Suppressor macrophage (primary cell): Measurements from ENCODE around the gene NPDC1.

ENCODE experiments used
- DNase-seq, 4 experiments: peaks; one replicate each; pipeline ENCODE4 v3.0.0-alpha.2; 2020 to 2022

Gene NPDC1

DNA sequence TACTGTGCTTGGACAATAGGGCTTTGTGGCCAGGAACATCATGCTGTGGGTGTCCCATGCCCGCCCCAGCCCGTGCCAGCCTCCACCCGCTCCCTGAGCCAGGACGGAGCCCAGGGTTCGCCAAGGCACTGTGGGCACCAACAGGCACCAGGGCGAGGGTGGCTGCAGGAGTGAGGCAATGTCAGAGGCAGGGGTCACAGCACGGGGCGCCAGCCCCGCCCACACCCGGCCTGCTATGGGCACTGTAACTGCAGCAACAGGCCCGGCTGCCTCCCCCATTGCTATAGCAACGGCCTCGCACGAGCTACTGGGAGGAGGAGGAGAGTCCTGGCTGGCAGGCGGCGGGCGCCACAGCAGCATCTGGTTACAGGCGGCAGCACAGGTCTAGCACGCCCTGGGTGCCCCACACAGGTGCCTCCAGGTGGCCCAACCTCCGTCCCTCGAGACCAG, 20.4 kb downstream of the NPDC1 start:
- DNase-seq = no peak

GRCh38 chr9:137023583-137023991, 22.4 kb downstream of the NPDC1 start:
- no peak for DNase-seq

DNA sequence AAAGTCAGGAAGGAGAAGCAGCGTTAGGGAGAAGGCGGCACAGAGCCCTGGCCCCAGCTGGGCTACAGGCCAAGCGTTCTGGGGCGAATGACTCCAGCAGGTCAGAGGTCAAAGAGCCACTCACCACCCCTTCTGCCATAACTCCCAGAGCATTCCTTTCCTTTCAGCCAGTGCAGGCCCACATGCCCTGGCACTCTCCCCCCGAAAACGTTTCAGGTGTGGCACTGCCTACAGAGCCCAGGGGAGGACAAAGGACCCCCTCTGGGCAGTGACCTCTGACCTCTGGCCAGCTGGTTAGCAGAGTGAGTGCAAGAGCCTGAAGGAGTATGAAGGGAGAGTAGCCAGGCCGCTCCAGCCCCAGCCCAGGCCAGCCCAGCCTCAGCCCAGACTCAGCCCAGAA, 22.8 kb downstream of the NPDC1 start:
- no peak for DNase-seq

DNA sequence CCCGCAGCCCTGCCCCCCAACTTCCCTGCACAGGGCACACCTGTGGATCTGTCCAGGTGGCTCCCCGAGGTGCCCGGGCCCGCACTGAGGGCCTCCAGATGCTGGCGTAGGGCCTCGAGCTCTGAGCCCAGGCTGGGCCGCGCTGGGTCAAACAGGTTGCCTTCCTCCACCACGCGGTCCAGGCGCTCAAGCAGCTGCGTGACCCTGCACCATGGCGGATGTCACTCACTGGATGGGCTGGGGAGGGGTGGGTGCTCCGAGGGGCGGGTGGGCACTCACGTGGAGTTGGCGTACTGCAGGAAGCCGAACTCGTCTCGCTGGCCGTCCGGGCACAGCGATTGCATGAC, 23.3 kb downstream of the NPDC1 start:
- no peak for DNase-seq

- peak; percentile 64 to 79 (median 72) for DNase-seq
Measured at GRCh38 chr9:137021979-137022661, 23.9 kb downstream of the NPDC1 start.

DNA sequence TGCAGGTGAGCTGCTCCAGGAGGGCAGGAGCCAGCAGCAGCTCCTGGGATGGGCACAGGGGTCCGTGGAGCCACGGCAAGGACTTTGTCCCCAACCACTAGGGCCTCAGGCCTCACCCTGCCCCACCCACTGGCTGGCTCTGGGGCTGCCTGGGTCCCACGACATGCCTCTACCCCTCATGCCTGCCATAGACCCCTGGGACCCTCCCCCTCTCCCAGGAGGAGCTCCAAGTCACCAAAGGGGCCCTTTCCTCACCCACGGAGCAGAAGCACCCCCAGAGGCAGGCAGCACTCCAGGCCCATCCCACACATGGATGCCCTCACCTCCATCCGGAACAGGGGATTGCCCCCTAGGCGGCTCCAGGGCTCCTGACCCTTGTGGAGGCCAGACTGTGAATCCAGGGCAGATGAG, 24.4 kb downstream of the NPDC1 start:
- no peak for DNase-seq

DNA sequence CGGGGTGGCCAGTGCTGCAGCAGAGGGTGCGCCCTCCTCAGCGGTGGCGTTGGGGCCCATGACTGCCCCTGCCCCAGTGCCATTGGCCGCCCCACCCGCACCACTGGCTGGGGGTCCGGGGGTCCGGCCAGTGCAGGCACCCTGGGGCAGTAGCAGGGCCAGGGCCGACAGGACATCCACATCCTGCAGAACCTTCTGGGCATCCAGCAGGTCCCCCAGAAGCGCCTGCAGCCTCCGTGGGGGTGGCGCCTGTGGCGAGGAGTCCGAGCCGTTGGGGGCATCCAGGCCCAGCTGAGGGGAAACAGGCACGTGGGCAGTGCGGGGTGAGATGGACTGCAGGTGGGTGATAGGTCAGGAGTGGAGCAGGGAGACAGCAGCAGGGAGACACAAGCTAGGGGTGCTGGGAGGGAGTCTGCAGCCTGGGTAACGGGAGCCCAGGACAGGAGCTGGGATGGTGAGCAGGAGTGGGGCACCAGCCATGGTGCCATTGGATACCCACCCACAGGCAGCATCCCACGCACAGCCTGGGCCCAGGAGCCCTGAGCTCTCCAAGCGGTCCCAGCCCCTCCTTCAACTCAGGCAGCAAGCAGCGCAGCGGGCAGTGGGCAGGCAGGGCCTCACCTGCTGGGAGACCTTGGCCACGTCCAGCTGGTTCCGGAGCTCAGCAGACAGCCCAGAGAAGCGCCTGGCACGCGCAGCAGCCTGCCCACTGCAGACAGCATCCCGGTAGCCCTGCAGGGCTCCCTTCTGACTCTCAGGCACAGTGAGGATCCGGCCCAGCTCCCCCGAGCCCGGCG, 25.0 kb downstream of the NPDC1 start:
- DNase-seq = no peak

DNA sequence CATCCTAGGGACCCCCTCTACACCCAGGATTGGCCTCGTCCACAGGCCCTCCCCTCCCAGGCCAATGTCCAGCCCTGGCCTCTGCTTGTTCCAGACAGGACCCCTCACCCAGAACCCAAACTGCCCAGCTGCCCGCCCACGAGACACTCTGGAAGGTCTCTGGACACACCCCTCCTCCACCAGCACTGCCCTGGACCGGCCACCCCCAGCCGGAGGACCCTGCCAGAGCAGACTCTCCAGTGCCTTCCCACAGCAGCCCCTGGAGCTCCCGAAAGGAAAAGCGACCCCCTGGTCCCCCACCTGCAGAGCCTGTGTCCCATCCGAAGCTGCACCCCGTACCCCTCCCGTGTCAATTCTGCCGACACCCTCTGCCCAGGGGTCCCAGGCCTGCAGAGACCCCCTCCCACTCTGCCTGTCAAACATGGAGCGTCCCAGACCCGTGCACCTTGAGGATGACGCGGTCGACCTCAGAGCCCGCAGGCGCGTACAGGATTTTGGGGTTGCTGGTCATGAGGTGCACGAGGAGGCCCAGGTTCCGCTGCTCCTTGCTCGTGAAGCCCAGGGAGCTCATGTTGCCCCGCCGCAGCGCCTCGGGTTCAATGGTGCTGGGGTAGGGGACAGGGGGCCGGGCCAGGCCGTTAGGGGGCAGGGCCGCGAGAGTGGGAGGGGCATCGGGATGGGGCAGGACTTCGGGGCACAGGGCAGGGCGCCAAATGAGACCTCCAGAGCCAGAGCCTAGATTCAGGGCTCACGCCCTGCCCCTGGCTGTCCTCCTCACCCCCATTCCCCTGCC, 25.9 kb downstream of the NPDC1 start:
- DNase-seq = no peak

GRCh38 chr9:137018761-137019559, 27.0 kb downstream of the NPDC1 start:
- no peak for DNase-seq

DNA sequence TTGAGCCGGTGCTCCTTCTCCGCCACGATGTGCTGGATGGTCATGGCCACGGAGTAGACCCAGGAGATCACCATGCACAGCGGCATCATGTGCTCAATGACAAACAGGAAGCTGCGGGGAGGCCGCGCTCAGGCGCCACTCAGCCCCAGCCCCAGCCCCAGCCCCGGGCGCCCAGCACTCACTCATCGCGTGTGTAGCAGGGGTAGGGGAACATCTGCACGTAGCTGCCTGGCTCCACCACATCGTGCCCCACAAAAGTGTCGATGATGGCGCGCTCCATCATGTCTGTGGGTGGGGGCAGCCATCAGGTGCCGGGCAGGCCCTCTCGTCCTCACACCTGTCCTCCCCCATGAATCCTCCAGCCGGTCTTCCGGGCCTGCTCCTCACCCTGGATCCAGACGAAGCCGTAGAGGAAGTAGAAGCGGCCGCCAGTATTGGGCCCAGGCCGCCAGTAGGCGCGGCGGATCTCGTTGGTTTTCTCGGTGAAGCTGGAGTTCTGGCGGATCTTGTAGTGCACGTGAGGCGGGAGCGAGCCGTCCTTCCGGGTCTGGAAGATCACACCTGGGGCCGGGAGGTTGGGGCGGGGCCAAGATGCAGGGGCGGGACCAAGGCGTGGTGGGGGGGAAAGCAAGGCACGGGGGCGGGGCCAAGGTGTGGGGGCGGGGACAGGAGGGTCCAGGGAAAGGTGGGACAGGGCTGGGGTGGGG, 28.0 kb downstream of the NPDC1 start:
- DNase-seq = no peak

DNA sequence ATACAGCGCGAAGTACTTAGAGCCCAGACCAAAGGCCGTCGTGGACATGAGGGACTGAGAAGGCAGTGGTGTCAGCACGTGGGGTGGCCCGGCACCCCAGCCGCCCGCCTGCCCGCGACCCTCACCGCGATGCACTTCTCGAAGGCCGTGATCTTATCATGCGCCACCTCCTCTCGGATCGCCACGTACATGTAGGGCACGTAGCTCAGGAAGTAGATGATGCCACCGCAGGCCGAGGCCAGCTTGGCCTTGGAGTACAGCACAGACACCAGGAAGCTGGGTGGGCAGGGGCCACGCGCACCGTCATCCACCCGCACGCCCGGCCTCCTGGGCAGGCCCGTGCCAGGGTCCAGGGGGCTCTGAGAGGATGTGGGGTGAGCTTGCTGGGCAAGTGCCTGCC, 28.9 kb downstream of the NPDC1 start:
- no peak for DNase-seq

DNA sequence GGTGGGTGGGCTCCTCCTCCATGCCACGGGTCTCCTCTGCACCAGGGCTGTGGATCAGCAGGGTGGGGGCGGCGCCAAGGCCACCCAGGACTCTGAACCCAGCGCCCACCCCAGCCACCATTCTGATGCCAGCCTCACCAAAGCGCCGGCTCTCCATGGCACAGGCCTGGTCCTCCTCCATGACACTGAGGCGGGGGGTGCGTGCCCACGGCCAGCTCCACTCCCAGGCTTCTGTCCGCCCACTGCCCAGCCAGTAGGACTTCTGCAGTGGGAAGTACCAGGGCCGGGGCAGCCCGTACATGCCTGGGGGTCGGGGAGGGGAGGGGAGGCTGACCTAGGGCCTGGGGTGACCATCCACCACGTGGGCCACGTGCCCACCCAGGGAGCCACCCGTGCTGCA, 29.5 kb downstream of the NPDC1 start:
- DNase-seq = no peak

DNA sequence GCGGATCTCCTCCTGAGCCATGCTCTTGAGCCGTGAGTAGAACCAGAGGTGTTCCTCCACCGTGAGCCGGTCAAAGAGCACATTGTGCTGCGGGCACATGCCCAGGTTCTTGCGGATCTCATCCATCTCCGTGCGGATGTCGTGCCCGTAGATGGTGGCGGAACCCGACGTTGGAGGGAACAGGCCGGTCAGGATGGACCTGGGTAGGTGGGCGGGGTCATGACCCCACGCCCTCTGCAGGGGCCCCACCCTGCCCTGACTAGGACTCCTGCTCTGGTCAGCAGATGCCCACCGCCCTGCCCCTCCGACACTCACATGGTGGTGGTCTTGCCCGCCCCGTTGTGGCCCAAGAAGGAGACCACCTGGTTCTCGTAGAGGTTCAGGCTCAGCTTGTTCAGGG, 30.0 kb downstream of the NPDC1 start:
- no peak for DNase-seq

DNA sequence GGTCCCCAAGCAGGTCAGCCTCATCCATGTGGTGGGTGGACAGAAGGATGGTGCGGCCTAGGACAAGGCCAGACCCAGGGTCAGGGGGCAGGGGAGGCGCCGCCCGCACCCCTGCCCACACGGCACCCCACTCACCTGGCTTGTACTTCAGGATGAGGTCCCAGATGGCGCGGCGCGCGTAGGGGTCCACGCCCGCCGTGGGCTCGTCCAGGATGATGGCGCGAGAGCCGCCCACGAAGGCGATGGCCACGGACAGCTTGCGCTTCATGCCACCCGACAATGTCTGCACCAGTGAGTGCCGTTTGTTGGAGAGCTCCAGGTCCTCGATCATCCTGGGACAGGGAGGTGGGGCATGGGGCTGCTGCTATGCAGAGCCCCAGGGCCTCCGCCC, 30.4 kb downstream of the NPDC1 start:
- DNase-seq = no peak

- no peak for DNase-seq
Measured at GRCh38 chr9:137014776-137015539, 31.0 kb downstream of the NPDC1 start.

DNA sequence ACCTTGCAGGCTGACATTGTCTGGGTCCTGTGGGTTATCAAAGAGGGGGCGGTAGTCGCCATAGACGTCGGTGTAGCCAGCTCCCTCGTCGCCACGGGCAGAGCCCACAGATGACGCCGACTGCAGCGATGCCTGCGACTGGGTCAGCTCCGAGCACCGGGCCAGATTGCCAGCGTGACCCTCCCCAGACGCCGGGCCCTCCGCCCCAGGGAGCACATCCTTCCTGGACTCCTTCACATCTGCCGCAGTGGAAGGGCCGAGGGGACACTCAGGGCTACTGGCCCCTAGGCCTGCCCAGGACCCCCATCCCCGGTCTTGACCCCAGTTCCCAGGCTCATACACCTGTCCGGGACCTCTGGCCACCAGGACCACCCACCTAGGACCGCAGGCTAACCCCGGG, 31.8 kb downstream of the NPDC1 start:
- no peak for DNase-seq

DNA sequence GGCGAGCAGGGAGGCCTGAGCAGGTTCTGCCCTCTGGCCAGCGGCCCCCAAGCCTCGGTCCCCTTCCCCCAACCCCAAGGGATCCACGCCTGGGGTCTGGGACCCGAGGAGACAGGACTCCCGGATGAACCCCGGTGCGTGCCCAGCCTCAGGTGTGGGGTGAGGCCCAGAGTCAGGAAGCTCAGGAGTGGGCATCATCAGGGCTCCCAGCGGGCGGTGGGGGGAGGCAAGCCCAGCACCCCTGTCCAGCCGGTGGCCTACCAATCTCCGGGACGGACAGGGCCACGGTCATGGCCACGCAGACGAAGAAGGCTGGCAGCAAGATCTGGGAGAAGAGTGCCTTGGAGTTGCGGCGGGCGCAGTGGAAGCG, 32.4 kb downstream of the NPDC1 start:
- DNase-seq = no peak

DNA sequence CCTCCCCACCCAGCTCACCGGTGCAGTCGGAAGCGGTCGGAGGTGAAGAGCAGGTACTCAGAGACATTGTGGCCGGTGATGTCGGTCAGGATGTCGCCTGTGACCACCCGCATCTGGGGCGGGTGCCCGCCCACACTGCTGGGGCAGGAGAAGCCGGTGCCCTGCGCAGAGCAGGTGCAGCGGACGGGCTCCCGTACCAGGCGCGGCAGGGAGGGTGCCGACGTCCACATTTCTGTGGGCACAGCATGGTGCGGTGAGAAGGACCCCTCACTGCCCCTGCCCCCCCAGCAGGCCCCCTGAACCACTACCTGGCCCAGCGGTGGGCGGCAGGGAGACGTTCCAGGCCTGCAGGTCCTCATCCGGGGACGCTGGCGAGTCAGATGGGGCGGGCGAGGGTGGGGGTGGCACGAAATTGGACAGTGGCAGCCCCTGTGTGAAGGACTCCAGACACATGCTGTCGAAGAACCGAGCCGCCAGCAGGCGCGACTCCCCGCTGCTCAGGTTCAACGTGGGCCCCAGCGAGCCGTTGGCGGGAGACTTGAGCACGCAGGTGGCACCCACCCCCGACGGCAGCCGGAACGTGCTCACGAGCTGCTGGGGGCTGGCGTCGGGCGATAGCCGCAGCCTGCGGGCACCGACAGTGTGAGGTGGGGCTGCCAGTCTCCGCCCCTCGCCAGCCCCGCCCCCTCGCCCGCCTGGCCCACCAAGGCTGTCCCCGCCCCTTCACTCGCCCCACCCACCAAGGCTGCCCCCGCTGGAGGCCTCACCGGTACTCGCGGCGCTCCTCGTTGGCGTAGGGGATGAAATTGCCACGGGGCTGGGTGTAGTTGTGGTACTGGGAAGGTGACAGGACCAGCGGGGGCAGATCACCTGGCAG, 33.0 kb downstream of the NPDC1 start:
- DNase-seq = no peak

DNA sequence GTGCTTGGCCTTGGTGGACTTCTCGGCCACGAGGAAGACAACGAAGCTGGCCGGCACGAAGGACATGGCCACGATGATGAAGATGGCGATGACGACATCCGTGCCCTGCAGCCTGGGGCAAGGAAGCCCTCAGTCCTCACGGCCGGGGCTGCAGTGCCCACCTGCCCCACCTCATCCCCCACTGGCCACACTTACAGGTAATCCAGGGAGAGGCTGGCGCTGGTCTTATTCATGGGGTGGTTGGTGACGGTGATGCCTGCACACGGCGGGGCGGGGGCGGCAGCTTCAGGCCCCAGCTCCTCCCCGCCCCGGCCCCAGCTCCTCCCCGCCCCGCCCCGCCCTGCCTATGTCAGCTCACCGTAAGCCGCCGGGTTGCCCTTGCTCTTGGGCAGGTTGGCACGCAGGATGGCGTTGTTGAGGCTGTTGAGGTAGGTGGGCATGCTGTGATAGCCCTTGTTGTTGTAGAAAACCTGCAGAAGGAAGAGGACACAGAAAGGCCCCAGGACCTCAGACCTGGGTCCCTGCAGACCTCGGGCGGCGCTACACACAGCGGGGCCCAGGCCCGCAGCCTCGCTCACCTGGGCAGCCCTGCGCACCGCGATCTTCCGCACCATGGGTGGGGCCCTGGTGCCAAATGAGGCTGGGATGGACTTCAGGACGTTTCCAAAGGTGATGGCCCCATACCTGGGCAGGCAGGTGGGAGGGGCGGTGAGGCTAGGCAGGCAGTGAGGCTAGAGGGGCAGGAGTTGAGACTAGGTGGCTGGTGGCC, 33.9 kb downstream of the NPDC1 start:
- no peak for DNase-seq

- no peak for DNase-seq
Measured at GRCh38 chr9:137011156-137011555, 34.8 kb downstream of the NPDC1 start.
